HEK293 (cell line): ENCODE data around the gene ANKS6.
A peak's percentile ranks its signal among the peaks of the same experiment; 100 is the strongest.

Experiments used
- CTCF ChIA-PET: fragments of 350-600 bp; formaldehyde crosslinking; extraction: SDS; loops from one replicate; lab custom pipeline; 2021; ENCODE audit warnings: antibody characterized with exemption; lab: Yijun Ruan, JAX
- POLR2A ChIA-PET: fragments of 300-600 bp; formaldehyde crosslinking; extraction: SDS; loops from one replicate; lab custom pipeline; 2020; ENCODE audit warnings: antibody characterized with exemption, inconsistent platforms; lab: Yijun Ruan, JAX
- H3K27ac ChIP-seq: fragments of 200-500 bp; sonication (Bioruptor generic); 2 replicates; pipeline ENCODE4 v1.5.1; 2014; ENCODE audit warnings: low read depth, low read length, control low read depth, inconsistent platforms; ENCODE audit errors: extremely low read depth
- H3K36me3 ChIP-seq, 2 experiments: fragments of 200-500 bp in 1 of 2; sonication (Bioruptor generic) in 1 of 2; 1 replicate in 1 of 2; 2 replicates in 1 of 2; pipeline ENCODE4 v1.5.1; 2014 to 2017; ENCODE audit warnings: inconsistent platforms in 2 of 2, low read length in 2 of 2; ENCODE audit not compliant: control insufficient read depth in 2 of 2, insufficient read depth in 1 of 2
- H3K4me1 ChIP-seq: fragments of 200-500 bp; sonication (Bioruptor generic); 2 replicates; pipeline ENCODE4 v1.5.1; 2014; ENCODE audit warnings: mild to moderate bottlenecking, low read length, inconsistent platforms; ENCODE audit not compliant: control insufficient read depth, insufficient read depth
- H3K4me3 ChIP-seq: 2 replicates; pipeline ENCODE4 v1.5.1; 2011; ENCODE audit warnings: low read depth, mild to moderate bottlenecking, control low read depth, low read length, moderate library complexity
- H3K9me3 ChIP-seq: fragments of 200-500 bp; sonication (Bioruptor generic); 2 replicates; pipeline ENCODE4 v1.5.1; 2014; ENCODE audit warnings: low read depth, low read length, inconsistent platforms; ENCODE audit not compliant: control insufficient read depth, insufficient read depth
- RBAK ChIP-seq: fragments of 450-650 bp; formaldehyde crosslinking; IDR thresholded peaks from 2 replicates; pipeline ENCODE4 v1.5.1; 2016; ENCODE audit warnings: missing biosample characterization, missing genetic modification characterization
- SETDB1 ChIP-seq: IDR thresholded peaks from one replicate; pipeline ENCODE4 v1.6.1; 2017; ENCODE audit warnings: mild to moderate bottlenecking, low read length, moderate library complexity, mixed read lengths; ENCODE audit not compliant: insufficient read length
- YY1 ChIP-seq: fragments of 450-650 bp; formaldehyde crosslinking; IDR thresholded peaks from 2 replicates; pipeline ENCODE4 v1.5.1; 2018; ENCODE audit warnings: missing biosample characterization, missing genetic modification characterization
- ZFP69B ChIP-seq: fragments of 450-650 bp; formaldehyde crosslinking; IDR thresholded peaks from 2 replicates; pipeline ENCODE4 v1.5.1; 2016; ENCODE audit warnings: missing biosample characterization, missing genetic modification characterization
- ZNF175 ChIP-seq: fragments of 450-650 bp; formaldehyde crosslinking; IDR thresholded peaks from 2 replicates; pipeline ENCODE4 v1.5.1; 2016; ENCODE audit warnings: missing biosample characterization, missing genetic modification characterization
- ZNF202 ChIP-seq: fragments of 450-650 bp; formaldehyde crosslinking; IDR thresholded peaks from 2 replicates; pipeline ENCODE4 v1.5.1; 2016; ENCODE audit warnings: missing biosample characterization, missing genetic modification characterization, borderline replicate concordance
- ZNF214 ChIP-seq: fragments of 450-650 bp; formaldehyde crosslinking; IDR thresholded peaks from 2 replicates; pipeline ENCODE4 v1.5.1; 2017; ENCODE audit warnings: missing biosample characterization, mild to moderate bottlenecking, missing genetic modification characterization, borderline replicate concordance
- ZNF239 ChIP-seq: fragments of 450-650 bp; formaldehyde crosslinking; IDR thresholded peaks from 2 replicates; pipeline ENCODE4 v1.5.1; 2016; ENCODE audit warnings: missing biosample characterization, missing genetic modification characterization
- ZNF558 ChIP-seq: fragments of 450-650 bp; formaldehyde crosslinking; IDR thresholded peaks from 2 replicates; pipeline ENCODE4 v1.5.1; 2016; ENCODE audit warnings: missing biosample characterization, missing genetic modification characterization
- ZNF837 ChIP-seq: fragments of 450-650 bp; formaldehyde crosslinking; IDR thresholded peaks from 2 replicates; pipeline ENCODE4 v1.5.1; 2016; ENCODE audit warnings: missing biosample characterization, missing genetic modification characterization
- ZSCAN30 ChIP-seq: fragments of 450-650 bp; IDR thresholded peaks from 2 replicates; pipeline ENCODE4 v1.5.1; 2018; ENCODE audit warnings: missing biosample characterization, mild to moderate bottlenecking, missing genetic modification characterization, moderate library complexity
- TF ChIP-seq, protein P1 (sequence below): fragments of 450-650 bp; formaldehyde crosslinking; IDR thresholded peaks from 2 replicates; pipeline ENCODE4 v1.5.1; 2017; ENCODE audit warnings: missing biosample characterization, missing genetic modification characterization
- TF ChIP-seq, protein P2 (sequence below): fragments of 450-650 bp; formaldehyde crosslinking; IDR thresholded peaks from 2 replicates; pipeline ENCODE4 v1.5.1; 2016; ENCODE audit warnings: missing biosample characterization, missing genetic modification characterization
- TF ChIP-seq, protein P3 (sequence below): fragments of 450-650 bp; formaldehyde crosslinking; IDR thresholded peaks from 2 replicates; pipeline ENCODE4 v1.5.1; 2016; ENCODE audit warnings: missing biosample characterization, missing genetic modification characterization
- TF ChIP-seq, protein P4 (sequence below): fragments of 450-650 bp; formaldehyde crosslinking; IDR thresholded peaks from 2 replicates; pipeline ENCODE4 v1.5.1; 2016; ENCODE audit warnings: missing biosample characterization, missing genetic modification characterization, low read depth

ANKS6 gene

DNA sequence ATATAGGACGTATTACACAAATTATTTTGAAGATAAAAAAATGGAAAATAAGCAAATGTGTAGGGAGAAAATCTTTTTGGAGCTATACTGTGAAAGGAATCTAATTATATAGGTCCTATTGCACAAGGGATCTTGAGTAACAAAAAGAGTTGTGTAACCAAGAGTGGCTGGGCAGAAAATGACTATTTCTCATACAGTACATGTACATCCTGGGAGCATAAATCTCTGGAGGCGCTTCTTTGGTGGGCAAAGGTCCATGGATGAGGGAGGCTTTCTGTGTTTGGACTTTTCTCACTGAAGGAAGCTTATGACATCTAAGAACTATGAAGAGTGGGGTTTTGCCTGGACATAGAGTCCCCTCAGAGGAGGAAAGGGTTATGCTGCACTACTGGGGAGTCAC, 29.8 kb downstream of the ANKS6 start:
- H3K4me1 ChIP-seq: no peaks in the 10 kb centered on the region
- no peak overlapping the region for H3K27ac ChIP-seq
- H3K4me3 ChIP-seq: no peak overlapping the region
- CTCF ChIA-PET: interaction anchor here (0.7 to 3.9 kb wide), 5 partner anchors 8 to 452 kb away, joined by 3 to 57 read pairs (median 3); no protein-coding TSS in a partner anchor
- POLR2A ChIA-PET: interaction anchor here (1.0 to 1.1 kb wide), 2 partner anchors 10 to 80 kb away, joined by 3 to 6 read pairs; no protein-coding TSS in a partner anchor
- TF ChIP-seq YY1 (tag by site-specific recombination) (no peak), ZNF239 (tag by site-specific recombination) (no peak), SETDB1 (no peak), ZNF175 (tag by site-specific recombination) (no peak), ZSCAN30 (tag by site-specific recombination) (no peak), RBAK (tag by site-specific recombination) (no peak), ZNF202 (no peak), ZFP69B (tag by site-specific recombination) (no peak), ZNF558 (tag by site-specific recombination) (no peak), ZNF214 (tag by site-specific recombination) (no peak)
- TF ChIP-seq, protein P1, sequence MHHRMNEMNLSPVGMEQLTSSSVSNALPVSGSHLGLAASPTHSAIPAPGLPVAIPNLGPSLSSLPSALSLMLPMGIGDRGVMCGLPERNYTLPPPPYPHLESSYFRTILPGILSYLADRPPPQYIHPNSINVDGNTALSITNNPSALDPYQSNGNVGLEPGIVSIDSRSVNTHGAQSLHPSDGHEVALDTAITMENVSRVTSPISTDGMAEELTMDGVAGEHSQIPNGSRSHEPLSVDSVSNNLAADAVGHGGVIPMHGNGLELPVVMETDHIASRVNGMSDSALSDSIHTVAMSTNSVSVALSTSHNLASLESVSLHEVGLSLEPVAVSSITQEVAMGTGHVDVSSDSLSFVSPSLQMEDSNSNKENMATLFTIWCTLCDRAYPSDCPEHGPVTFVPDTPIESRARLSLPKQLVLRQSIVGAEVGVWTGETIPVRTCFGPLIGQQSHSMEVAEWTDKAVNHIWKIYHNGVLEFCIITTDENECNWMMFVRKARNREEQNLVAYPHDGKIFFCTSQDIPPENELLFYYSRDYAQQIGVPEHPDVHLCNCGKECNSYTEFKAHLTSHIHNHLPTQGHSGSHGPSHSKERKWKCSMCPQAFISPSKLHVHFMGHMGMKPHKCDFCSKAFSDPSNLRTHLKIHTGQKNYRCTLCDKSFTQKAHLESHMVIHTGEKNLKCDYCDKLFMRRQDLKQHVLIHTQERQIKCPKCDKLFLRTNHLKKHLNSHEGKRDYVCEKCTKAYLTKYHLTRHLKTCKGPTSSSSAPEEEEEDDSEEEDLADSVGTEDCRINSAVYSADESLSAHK (tag by site-specific recombination): no peak
- TF ChIP-seq, protein P2, sequence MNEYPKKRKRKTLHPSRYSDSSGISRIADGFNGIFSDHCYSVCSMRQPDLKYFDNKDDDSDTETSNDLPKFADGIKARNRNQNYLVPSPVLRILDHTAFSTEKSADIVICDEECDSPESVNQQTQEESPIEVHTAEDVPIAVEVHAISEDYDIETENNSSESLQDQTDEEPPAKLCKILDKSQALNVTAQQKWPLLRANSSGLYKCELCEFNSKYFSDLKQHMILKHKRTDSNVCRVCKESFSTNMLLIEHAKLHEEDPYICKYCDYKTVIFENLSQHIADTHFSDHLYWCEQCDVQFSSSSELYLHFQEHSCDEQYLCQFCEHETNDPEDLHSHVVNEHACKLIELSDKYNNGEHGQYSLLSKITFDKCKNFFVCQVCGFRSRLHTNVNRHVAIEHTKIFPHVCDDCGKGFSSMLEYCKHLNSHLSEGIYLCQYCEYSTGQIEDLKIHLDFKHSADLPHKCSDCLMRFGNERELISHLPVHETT (tag by site-specific recombination): no peak
- TF ChIP-seq, protein P3, sequence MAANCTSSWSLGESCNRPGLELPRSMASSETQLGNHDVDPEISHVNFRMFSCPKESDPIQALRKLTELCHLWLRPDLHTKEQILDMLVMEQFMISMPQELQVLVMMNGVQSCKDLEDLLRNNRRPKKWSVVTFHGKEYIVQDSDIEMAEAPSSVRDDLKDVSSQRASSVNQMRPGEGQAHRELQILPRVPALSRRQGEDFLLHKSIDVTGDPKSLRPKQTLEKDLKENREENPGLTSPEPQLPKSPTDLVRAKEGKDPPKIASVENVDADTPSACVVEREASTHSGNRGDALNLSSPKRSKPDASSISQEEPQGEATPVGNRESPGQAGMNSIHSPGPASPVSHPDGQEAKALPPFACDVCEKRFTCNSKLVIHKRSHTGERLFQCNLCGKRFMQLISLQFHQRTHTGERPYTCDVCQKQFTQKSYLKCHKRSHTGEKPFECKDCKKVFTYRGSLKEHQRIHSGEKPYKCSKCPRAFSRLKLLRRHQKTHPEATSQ: no peak
- H3K36me3 ChIP-seq: peaks cover 11 to 73% of the 10 kb centered on the region in 2 experiments
- no peaks in the 10 kb centered on the region for H3K9me3 ChIP-seq

DNA sequence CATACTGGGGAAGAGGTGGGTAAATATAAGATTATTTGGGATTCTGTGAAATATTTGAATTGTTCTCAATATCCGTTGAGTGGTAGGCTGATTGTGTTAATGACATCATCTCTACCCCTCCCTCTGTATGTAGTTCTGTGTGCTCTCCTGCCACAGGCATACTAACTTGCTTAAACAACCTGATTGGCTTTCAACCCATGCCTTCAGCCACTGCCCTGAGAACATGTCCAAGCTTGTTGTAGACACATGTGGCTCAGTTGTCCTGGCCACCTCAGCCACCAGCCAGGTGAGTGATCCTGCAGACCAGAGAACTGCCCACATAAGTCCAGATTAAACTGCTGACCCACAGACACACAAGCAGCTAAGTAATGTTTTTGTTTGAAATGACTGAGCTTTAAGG, 31.1 kb downstream of the ANKS6 start:
- TF ChIP-seq, protein P4, sequence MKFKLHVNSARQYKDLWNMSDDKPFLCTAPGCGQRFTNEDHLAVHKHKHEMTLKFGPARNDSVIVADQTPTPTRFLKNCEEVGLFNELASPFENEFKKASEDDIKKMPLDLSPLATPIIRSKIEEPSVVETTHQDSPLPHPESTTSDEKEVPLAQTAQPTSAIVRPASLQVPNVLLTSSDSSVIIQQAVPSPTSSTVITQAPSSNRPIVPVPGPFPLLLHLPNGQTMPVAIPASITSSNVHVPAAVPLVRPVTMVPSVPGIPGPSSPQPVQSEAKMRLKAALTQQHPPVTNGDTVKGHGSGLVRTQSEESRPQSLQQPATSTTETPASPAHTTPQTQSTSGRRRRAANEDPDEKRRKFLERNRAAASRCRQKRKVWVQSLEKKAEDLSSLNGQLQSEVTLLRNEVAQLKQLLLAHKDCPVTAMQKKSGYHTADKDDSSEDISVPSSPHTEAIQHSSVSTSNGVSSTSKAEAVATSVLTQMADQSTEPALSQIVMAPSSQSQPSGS: peak; percentile 25; the same call in 1 of the 2 replicates
- no peak for TF ChIP-seq ZNF837 (tag by site-specific recombination)
- TF ChIP-seq, all 188 proteins: peak for 1
- CTCF ChIA-PET: interaction anchor here (0.6 to 3.9 kb wide), 2 partner anchors 10 to 159 kb away, joined by 3 to 57 read pairs; no protein-coding TSS in a partner anchor
- Histone ChIP-seq H3K4me1 (no peaks in the 10 kb centered on the region), H3K4me3 (no peak overlapping the region), H3K36me3 (peaks cover 11 to 68% of the 10 kb centered on the region in 2 experiments), H3K27ac (no peak overlapping the region), H3K9me3 (no peaks in the 10 kb centered on the region)
- POLR2A ChIA-PET: interaction anchor here (1.1 kb wide), 1 partner anchor 9 kb away, joined by 3 read pairs; no protein-coding TSS in a partner anchor
